Smooth muscle cell (in vitro differentiated cells): ENCODE measurements around the gene EHD4. TPM values are rescaled to one million over a fixed set of nuclear protein-coding genes. Genes with fewer than 3 reads are reported as not detected.

Experiments
- DNase-seq: peaks from one replicate; lab custom pipeline; 2025; ENCODE audit not compliant: unreplicated experiment; lab: John Stamatoyannopoulos, UW
- H2AFZ ChIP-seq: fragments of 200-600 bp; sonication (generic); 2 replicates; pipeline ENCODE4 v1.6.0; 2016; ENCODE audit warnings: antibody characterized with exemption, low read depth, mild to moderate bottlenecking
- H3F3A ChIP-seq: fragments of 200-600 bp; sonication (generic); 2 replicates; pipeline ENCODE4 v1.6.0; 2017; ENCODE audit warnings: antibody characterized with exemption, low read depth
- H3K27ac ChIP-seq: fragments of 200-600 bp; sonication (generic); 2 replicates; pipeline ENCODE4 v1.5.1; 2016; ENCODE audit warnings: low read depth, mild to moderate bottlenecking
- H3K27me3 ChIP-seq: fragments of 200-600 bp; sonication (generic); 2 replicates; pipeline ENCODE4 v1.6.1; 2016; ENCODE audit warnings: low read depth, mild to moderate bottlenecking
- H3K36me3 ChIP-seq: fragments of 200-600 bp; sonication (generic); 2 replicates; pipeline ENCODE4 v1.5.1; 2016; ENCODE audit warnings: low read depth
- H3K4me1 ChIP-seq: fragments of 200-600 bp; sonication (generic); 2 replicates; pipeline ENCODE4 v1.5.1; 2016; ENCODE audit warnings: low read depth
- H3K4me2 ChIP-seq: fragments of 200-600 bp; sonication (generic); 2 replicates; pipeline ENCODE4 v1.6.0; 2016; ENCODE audit warnings: mild to moderate bottlenecking
- H3K4me3 ChIP-seq: fragments of 200-600 bp; sonication (generic); 2 replicates; pipeline ENCODE4 v1.5.1; 2016; ENCODE audit warnings: mild to moderate bottlenecking
- H3K79me2 ChIP-seq: fragments of 200-600 bp; sonication (generic); 2 replicates; pipeline ENCODE4 v1.6.0; 2016; ENCODE audit warnings: low read depth, mild to moderate bottlenecking
- H3K9ac ChIP-seq: fragments of 200-600 bp; sonication (generic); 2 replicates; pipeline ENCODE4 v1.6.0; 2016; ENCODE audit warnings: low read depth
- H3K9me3 ChIP-seq: fragments of 200-600 bp; sonication (generic); replicated peaks from 2 replicates; pipeline ENCODE4 v1.5.1; 2016; ENCODE audit warnings: low read depth
- H4K20me1 ChIP-seq: fragments of 200-600 bp; sonication (generic); 2 replicates; pipeline ENCODE4 v1.6.0; 2016; ENCODE audit warnings: low read depth
- CTCF ChIP-seq: fragments of 200-600 bp; sonication (generic); IDR thresholded peaks from 2 replicates; pipeline ENCODE4 v1.5.1; 2017; ENCODE audit warnings: borderline replicate concordance, mild to moderate bottlenecking, antibody characterized with exemption; ENCODE audit not compliant: insufficient read depth, poor library complexity, severe bottlenecking
- WGBS: methylation state at CpG from one replicate; pipeline ENCODE4 v1.1.7; 2016; ENCODE audit warnings: low lambda C conversion rate; 5-methylcytosine and 5-hydroxymethylcytosine counted together
- polyA plus RNA-seq: library from polyadenylated mRNA; unstranded; fragments of >200 nt; fragmentation: Nextera tagmentation; extraction: Ambion mirVana; gene quantifications from 2 replicates; pipeline ENCODE4 v1.2.1, GENCODE V29; 2016
- total RNA-seq: library from RNA; depleted of rRNA; stranded (reverse); fragments of >200 nt; gene quantifications from 2 replicates; pipeline ENCODE4 v1.2.3, GENCODE V29; 2014

The EHD4 gene
- total and polyA plus RNA-seq, 2 experiments from 2014 or later: 11.5 to 15.8 TPM

- no peaks in the 10 kb centered on the region for H3K9me3 ChIP-seq
- no peaks in the 10 kb centered on the region for H3K4me1 ChIP-seq
- no peak overlapping the region for H3K9ac ChIP-seq
- peaks cover 6% of the 10 kb centered on the region for H3K36me3 ChIP-seq
- DNase-seq: no peak
- no peak overlapping the region for H3K4me3 ChIP-seq
- H3K79me2 ChIP-seq: peaks cover 42% of the 10 kb centered on the region
- H3F3A ChIP-seq: no peaks in the 10 kb centered on the region
- no peaks in the 10 kb centered on the region for H3K27me3 ChIP-seq
- H3K27ac ChIP-seq: no peak overlapping the region
- no peak for TF ChIP-seq CTCF
- no peak overlapping the region for H2AFZ ChIP-seq
- peak overlapping the region; percentile 58 for H3K4me2 ChIP-seq
- 65% methylated on average over 12 of the region's 12 CpGs for WGBS
- peaks cover 60% of the 10 kb centered on the region for H4K20me1 ChIP-seq
Measured at GRCh38 chr15:41957021-41957897, 15.1 kb downstream of the EHD4 start.

DNA sequence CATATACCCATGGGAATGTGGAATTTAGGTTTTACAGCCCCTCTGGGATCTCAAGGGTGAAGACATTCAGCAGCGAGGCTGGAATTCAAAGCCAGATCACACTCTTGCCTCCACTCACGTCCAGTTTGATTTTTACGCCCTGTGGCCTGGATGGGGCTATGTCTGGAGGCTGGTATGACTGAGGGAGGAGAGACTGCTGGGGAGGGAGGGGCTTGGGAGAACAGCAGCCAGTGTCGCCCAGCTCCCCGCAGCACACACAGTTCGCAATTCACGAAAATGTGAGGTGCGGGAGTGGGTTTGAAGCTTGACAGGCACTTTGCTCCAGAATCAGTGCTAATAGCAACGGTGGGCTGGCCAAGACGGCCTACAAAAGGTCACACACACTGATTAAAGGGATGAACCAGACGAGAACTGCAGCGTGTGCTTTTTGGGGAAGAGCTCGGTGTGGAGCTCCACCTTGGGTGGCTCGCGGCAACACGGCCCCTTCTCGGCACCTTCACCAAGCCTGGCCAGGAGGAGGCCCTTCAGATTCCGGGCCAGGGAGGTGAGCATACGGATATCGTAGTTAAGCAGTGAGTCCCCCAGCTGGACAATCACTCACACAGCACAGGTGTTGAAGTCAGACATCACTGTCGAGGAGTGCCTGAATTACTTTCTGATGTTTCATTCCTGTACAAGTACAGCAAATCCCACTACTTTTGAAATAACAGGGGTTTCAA, 16.4 kb downstream of the EHD4 start:
- no peak overlapping the region for H3K9ac ChIP-seq
- H3K27ac ChIP-seq: no peak overlapping the region
- WGBS: 61% methylated on average over 21 of the region's 21 CpGs
- H3F3A ChIP-seq: no peaks in the 10 kb centered on the region
- no peak overlapping the region for H2AFZ ChIP-seq
- H3K4me3 ChIP-seq: no peak overlapping the region
- no peaks in the 10 kb centered on the region for H3K9me3 ChIP-seq
- H3K4me1 ChIP-seq: no peaks in the 10 kb centered on the region
- peak overlapping the region; percentile 19 for H3K4me2 ChIP-seq
- peaks cover 54% of the 10 kb centered on the region for H4K20me1 ChIP-seq
- no peaks in the 10 kb centered on the region for H3K27me3 ChIP-seq
- no peak for DNase-seq
- TF ChIP-seq CTCF: no peak
- H3K36me3 ChIP-seq: peaks cover 6% of the 10 kb centered on the region
- peaks cover 31% of the 10 kb centered on the region for H3K79me2 ChIP-seq

DNA sequence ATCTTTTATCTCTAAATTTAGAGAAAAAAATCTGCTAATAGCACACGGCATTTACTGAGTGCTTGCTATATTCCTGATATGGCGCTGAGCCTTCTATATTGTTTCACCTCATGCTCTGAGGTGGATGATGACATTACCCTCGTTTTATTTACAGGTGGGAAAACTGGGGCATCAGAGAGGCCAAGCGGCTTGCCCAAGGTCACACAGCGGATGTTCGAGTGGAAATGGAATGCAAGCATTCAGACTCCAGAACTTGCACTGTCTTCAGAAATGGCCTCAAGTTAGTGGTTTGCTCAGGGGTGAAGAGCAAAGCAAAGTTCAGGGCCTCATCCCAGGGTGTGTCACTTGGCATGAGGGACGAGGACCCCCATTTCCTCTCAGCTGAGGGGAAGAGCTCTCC, 17.3 kb downstream of the EHD4 start:
- Histone ChIP-seq H3F3A (no peaks in the 10 kb centered on the region), H2AFZ (no peak overlapping the region), H3K27me3 (no peaks in the 10 kb centered on the region), H3K4me3 (no peak overlapping the region), H3K27ac (no peak overlapping the region), H3K79me2 (peaks cover 23% of the 10 kb centered on the region), H3K4me1 (no peaks in the 10 kb centered on the region), H4K20me1 (peaks cover 53% of the 10 kb centered on the region), H3K36me3 (peaks cover 6% of the 10 kb centered on the region), H3K4me2 (no peak overlapping the region), H3K9me3 (no peaks in the 10 kb centered on the region), H3K9ac (no peak overlapping the region)
- 94% methylated on average over 7 of the region's 7 CpGs for WGBS
- TF ChIP-seq CTCF: no peak
- no peak for DNase-seq
